IMR-90 (cell line): ENCODE results near the gene SAMD10. TPM values are rescaled to one million over a fixed set of nuclear protein-coding genes. Genes with fewer than 3 reads are reported as not detected.

ENCODE experiments used
- ATAC-seq: fragments of 200-7000 bp; cut with Tn5 transposase; 2 replicates; pipeline ENCODE4 v1.9.1; 2020; ENCODE audit warnings: low read depth, mild to moderate bottlenecking, moderate library complexity
- BruUV-seq: library from RNA; stranded (reverse); fragments of 400-500 nt; replicated peaks from 2 replicates; lab custom pipeline; 2021; lab: Mats Ljungman, UMichigan
- CTCF ChIA-PET: fragments of 300-600 bp; formaldehyde crosslinking; extraction: SDS; loops from one replicate; lab custom pipeline; 2021; ENCODE audit warnings: antibody characterized with exemption; lab: Yijun Ruan, JAX
- POLR2A ChIA-PET: fragments of 300-600 bp; sonication (Branson Sonifier 250); formaldehyde crosslinking; loops from one replicate; lab custom pipeline; 2022; ENCODE audit warnings: antibody characterized with exemption; ENCODE audit not compliant: unreplicated experiment; lab: Charles Lee
- DNase-seq: peaks from one replicate; pipeline ENCODE4 v3.0.0; 2013
- H2AFZ ChIP-seq: replicated peaks from 2 replicates; pipeline ENCODE3; 2013; ENCODE audit warnings: low read length, mild to moderate bottlenecking; ENCODE audit not compliant: poor library complexity
- H2AK5ac ChIP-seq: 2 replicates; pipeline ENCODE4 v1.6.1; 2013; ENCODE audit warnings: low read depth, low read length, inconsistent platforms
- H2AK9ac ChIP-seq: replicated peaks from 2 replicates; pipeline ENCODE3; 2013; ENCODE audit warnings: mild to moderate bottlenecking, low read depth, low read length, moderate library complexity; ENCODE audit not compliant: poor library complexity
- H2BK120ac ChIP-seq: 2 replicates; pipeline ENCODE4 v1.6.1; 2013; ENCODE audit warnings: low read depth, low read length, inconsistent platforms
- H2BK15ac ChIP-seq: 3 replicates; pipeline ENCODE4 v1.6.1; 2013; ENCODE audit warnings: low read depth, low read length, inconsistent platforms
- H2BK20ac ChIP-seq: 2 replicates; pipeline ENCODE4 v1.6.1; 2013; ENCODE audit warnings: low read depth, mild to moderate bottlenecking, inconsistent platforms, low read length, moderate library complexity
- H2BK5ac ChIP-seq: 2 replicates; pipeline ENCODE4 v1.6.1; 2013; ENCODE audit warnings: mild to moderate bottlenecking, low read depth, low read length, inconsistent platforms; ENCODE audit not compliant: poor library complexity, severe bottlenecking
- H3K14ac ChIP-seq: replicated peaks from 2 replicates; pipeline ENCODE4 v1.6.1; 2013; ENCODE audit warnings: low read depth, low read length, inconsistent platforms
- H3K18ac ChIP-seq: 2 replicates; pipeline ENCODE4 v1.6.1; 2013; ENCODE audit warnings: low read depth, low read length, control low read depth
- H3K23ac ChIP-seq: 2 replicates; pipeline ENCODE4 v1.6.1; 2013; ENCODE audit warnings: low read depth, low read length, inconsistent platforms
- H3K27ac ChIP-seq: 2 replicates; pipeline ENCODE4 v1.5.1; 2013; ENCODE audit warnings: mild to moderate bottlenecking, control low read depth, low read length; ENCODE audit not compliant: insufficient read depth
- H3K27me3 ChIP-seq: 2 replicates; pipeline ENCODE4 v1.6.1; 2013; ENCODE audit warnings: low read length; ENCODE audit not compliant: control insufficient read depth, insufficient read depth
- H3K36me3 ChIP-seq: 2 replicates; pipeline ENCODE4 v1.6.1; 2013; ENCODE audit warnings: low read length, mixed read lengths; ENCODE audit not compliant: control insufficient read depth, insufficient read depth
- H3K4ac ChIP-seq: 2 replicates; pipeline ENCODE4 v1.6.1; 2013; ENCODE audit warnings: low read depth, low read length, inconsistent platforms
- H3K4me1 ChIP-seq: 2 replicates; pipeline ENCODE4 v1.6.1; 2013; ENCODE audit warnings: low read length, mixed read lengths; ENCODE audit not compliant: control insufficient read depth, insufficient read depth
- H3K4me2 ChIP-seq: 2 replicates; pipeline ENCODE4 v1.6.1; 2013; ENCODE audit warnings: low read depth, mild to moderate bottlenecking, control low read depth, low read length, moderate library complexity
- H3K4me3 ChIP-seq: 2 replicates; pipeline ENCODE4 v1.5.1; 2013; ENCODE audit warnings: low read depth, mild to moderate bottlenecking, control low read depth, low read length, moderate library complexity; ENCODE audit not compliant: insufficient read depth
- H3K56ac ChIP-seq: 2 replicates; pipeline ENCODE4 v1.6.1; 2013; ENCODE audit warnings: low read length, inconsistent platforms; ENCODE audit not compliant: insufficient read depth; ENCODE audit errors: extremely low read depth
- H3K79me1 ChIP-seq, 2 experiments: 2 replicates each; pipeline ENCODE4 v1.6.1; 2013; ENCODE audit warnings: low read length in 2 of 2, inconsistent platforms in 1 of 2, low read depth in 1 of 2
- H3K9ac ChIP-seq: 2 replicates; pipeline ENCODE4 v1.6.1; 2013; ENCODE audit warnings: low read depth, low read length, control low read depth
- H3K9me1 ChIP-seq: 2 replicates; pipeline ENCODE4 v1.6.1; 2013; ENCODE audit warnings: low read length, inconsistent platforms; ENCODE audit not compliant: insufficient read depth
- H3K9me3 ChIP-seq: 2 replicates; pipeline ENCODE4 v1.6.1; 2013; ENCODE audit warnings: low read length; ENCODE audit not compliant: control insufficient read depth, insufficient read depth
- H4K20me1 ChIP-seq: 2 replicates; pipeline ENCODE4 v1.6.1; 2013; ENCODE audit warnings: low read length, inconsistent platforms; ENCODE audit not compliant: insufficient read depth
- H4K5ac ChIP-seq: 2 replicates; pipeline ENCODE4 v1.6.1; 2013; ENCODE audit warnings: mild to moderate bottlenecking, low read depth, low read length, control low read depth
- H4K8ac ChIP-seq, 2 experiments: 2 replicates each; pipeline ENCODE4 v1.6.1; 2013; ENCODE audit warnings: low read depth in 2 of 2, low read length in 2 of 2, control low read depth in 1 of 2, inconsistent platforms in 1 of 2
- H4K91ac ChIP-seq: 2 replicates; pipeline ENCODE4 v1.6.1; 2013; ENCODE audit warnings: low read depth, low read length, inconsistent platforms; ENCODE audit not compliant: insufficient read depth
- CEBPB ChIP-seq: IDR thresholded peaks from 2 replicates; pipeline ENCODE4 v1.6.1; 2012; ENCODE audit warnings: low read depth, low read length, improper control_type of control experiment
- CTCF ChIP-seq: conservative IDR thresholded peaks from 2 replicates; pipeline ENCODE4 v1.5.1; 2012; ENCODE audit warnings: mild to moderate bottlenecking, low read depth, low read length, improper control_type of control experiment
- ELK1 ChIP-seq: fragments of 150-350 bp; IDR thresholded peaks from 2 replicates; pipeline ENCODE4 v1.6.1; 2016; ENCODE audit warnings: low read depth, mild to moderate bottlenecking, low read length, moderate library complexity, borderline replicate concordance
- MAZ ChIP-seq: IDR thresholded peaks from 2 replicates; pipeline ENCODE4 v1.6.1; 2012; ENCODE audit warnings: low read depth, mild to moderate bottlenecking, low read length, improper control_type of control experiment, moderate library complexity, borderline replicate concordance
- MXI1 ChIP-seq: IDR thresholded peaks from 2 replicates; pipeline ENCODE4 v1.6.1; 2012; ENCODE audit warnings: low read depth, mild to moderate bottlenecking, low read length, moderate library complexity, borderline replicate concordance
- RAD21 ChIP-seq: IDR thresholded peaks from 2 replicates; pipeline ENCODE4 v1.6.1; 2012; ENCODE audit warnings: low read length, improper control_type of control experiment
- RCOR1 ChIP-seq: IDR thresholded peaks from 2 replicates; pipeline ENCODE4 v1.6.1; 2012; ENCODE audit warnings: mild to moderate bottlenecking, low read length, improper control_type of control experiment; ENCODE audit not compliant: insufficient replicate concordance
- WGBS, 2 experiments: methylation state at CpG; one replicate each; pipeline versions ENCODE4 v1.1.5 to v1.1.7; 2013; ENCODE audit warnings: missing lambda C conversion rate in 2 of 2; ENCODE audit not compliant: insufficient read length in 1 of 2; ENCODE audit errors: extremely low coverage in 2 of 2; 5-methylcytosine and 5-hydroxymethylcytosine counted together
- dilution Hi-C: fragments of 300-500 bp; cut with HindIII; formaldehyde crosslinking; loops from one replicate; pipeline ENCODE4 v1.14.3; 2018; ENCODE audit warnings: low sequenced_read_pairs; ENCODE audit not compliant: unreplicated experiment
- in situ Hi-C: fragments of 300-500 bp; cut with MboI; formaldehyde crosslinking; loops from 3 replicates; pipeline ENCODE4 v1.14.3; 2019; ENCODE audit warnings: low sequenced_read_pairs, inconsistent platforms, mixed read lengths
- intact Hi-C: fragments of 100-400 bp; cut with micrococcal nuclease; formaldehyde crosslinking; loops from 2 replicates; pipeline ENCODE4 v1.10.0; 2022
- polyA plus RNA-seq, 3 experiments: library from polyadenylated mRNA; depleted of rRNA; stranded (reverse); fragments of >200 nt; gene quantifications; 2 replicates each; pipeline ENCODE4 v1.2.3, GENCODE V29; 2012; ENCODE audit warnings: low replicate concordance in 1 of 3
- total RNA-seq: library from RNA; depleted of rRNA; stranded (reverse); fragments of >200 nt; gene quantifications from 2 replicates; pipeline ENCODE4 v1.2.3, GENCODE V29; 2012

Gene SAMD10
- total and polyA plus RNA-seq, 2 of the 4 experiments (the other 2 are of a cell fraction), result 0.54 to 4.1 TPM

DNA sequence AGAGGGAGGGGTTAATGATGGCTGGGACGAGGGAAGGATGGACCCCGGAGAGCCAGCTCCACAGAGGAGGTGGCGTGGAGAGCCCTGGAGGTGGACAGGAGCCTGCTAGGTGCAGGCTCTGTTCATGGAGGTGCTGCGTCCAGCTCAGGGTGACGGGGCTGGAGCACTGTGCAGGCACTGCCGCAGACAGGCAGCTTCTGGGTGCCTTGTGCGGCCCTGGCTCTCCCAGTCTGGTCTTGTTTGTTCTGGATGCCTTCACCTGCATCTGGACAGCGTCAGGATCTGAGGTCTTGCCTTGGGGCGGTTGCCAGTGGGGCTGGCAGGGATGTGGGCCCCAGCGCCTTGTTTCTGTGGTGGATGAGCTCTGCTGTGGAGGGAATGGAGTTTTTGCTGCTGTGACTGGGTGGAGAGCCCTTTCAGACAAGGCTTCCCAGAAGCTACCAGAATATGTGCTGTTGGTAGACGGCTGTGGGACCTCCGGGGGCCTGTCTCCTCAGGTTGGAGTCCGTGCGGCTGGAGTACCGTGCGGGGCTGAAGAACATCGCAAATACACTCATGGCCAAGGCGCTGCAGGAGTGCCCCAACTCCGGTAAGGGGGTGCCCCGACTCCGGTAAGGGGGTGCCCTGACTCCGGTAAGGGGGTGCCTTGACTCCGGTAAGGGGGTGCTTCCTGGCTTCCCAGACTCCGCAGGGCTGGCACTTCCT lies 48.7 kb upstream of the SAMD10 start:
- H3K4ac ChIP-seq, result no peak overlapping the region
- TF ChIP-seq MAZ (no peak), CTCF (no peak), RCOR1 (no peak), MXI1 (no peak), CEBPB (no peak), RAD21 (no peak), ELK1 (no peak)
- H2BK15ac ChIP-seq, result no peak overlapping the region
- H3K4me2 ChIP-seq, result no peak overlapping the region
- no peaks in the 10 kb centered on the region for H3K9me3 ChIP-seq
- POLR2A ChIA-PET, result no interaction called here
- no peak overlapping the region for H4K91ac ChIP-seq
- H3K56ac ChIP-seq, result no peak overlapping the region
- no peak overlapping the region for H3K14ac ChIP-seq
- no TSS peak for BruUV-seq
- H2BK120ac ChIP-seq, result no peak overlapping the region
- H2BK5ac ChIP-seq, result no peak overlapping the region
- H2AK5ac ChIP-seq, result no peak overlapping the region
- no peaks in the 10 kb centered on the region for H3K9me1 ChIP-seq
- peaks cover 0 to 3% of the 10 kb centered on the region in 2 experiments; a peak in 2 of 4 replicates for H3K79me1 ChIP-seq
- DNase-seq (no peak), ATAC-seq (no peak)
- H3K9ac ChIP-seq, result no peak overlapping the region
- no peak overlapping the region for H2AFZ ChIP-seq
- no peak overlapping the region for H2BK20ac ChIP-seq
- no peaks in the 10 kb centered on the region for H3K4me1 ChIP-seq
- intact Hi-C loops, result no loop called here
- H3K27ac ChIP-seq, result no peak overlapping the region
- H3K36me3 ChIP-seq, result peaks cover 78% of the 10 kb centered on the region
- H2AK9ac ChIP-seq, result no peak overlapping the region
- WGBS, 2 experiments, result 92% methylated on average over 16 of the region's 24 CpGs; no CpG with 5 or more reads in 1 of the 2 experiments
- in situ Hi-C loops, result no loop called here
- no peaks in the 10 kb centered on the region for H3K27me3 ChIP-seq
- CTCF ChIA-PET, result interaction anchor here (1.1 kb wide), 1 partner anchor 10 kb away, joined by 3 read pairs; no protein-coding TSS in a partner anchor
- no peak overlapping the region for H4K8ac ChIP-seq
- dilution Hi-C loops, result no loop called here
- H4K5ac ChIP-seq, result no peak overlapping the region
- no peak overlapping the region for H3K4me3 ChIP-seq
- H3K23ac ChIP-seq, result no peak overlapping the region
- peaks cover 3% of the 10 kb centered on the region; the same call in 1 of the 2 replicates for H4K20me1 ChIP-seq
- no peak overlapping the region for H3K18ac ChIP-seq
